ENCODE measurements around the gene TAF1.
"Not testable (repeated sequence)": the region's sequence is repeated elsewhere in the genome, so short reads cannot be mapped to it uniquely, and the experiment has no call there.

The TAF1 gene

DNA sequence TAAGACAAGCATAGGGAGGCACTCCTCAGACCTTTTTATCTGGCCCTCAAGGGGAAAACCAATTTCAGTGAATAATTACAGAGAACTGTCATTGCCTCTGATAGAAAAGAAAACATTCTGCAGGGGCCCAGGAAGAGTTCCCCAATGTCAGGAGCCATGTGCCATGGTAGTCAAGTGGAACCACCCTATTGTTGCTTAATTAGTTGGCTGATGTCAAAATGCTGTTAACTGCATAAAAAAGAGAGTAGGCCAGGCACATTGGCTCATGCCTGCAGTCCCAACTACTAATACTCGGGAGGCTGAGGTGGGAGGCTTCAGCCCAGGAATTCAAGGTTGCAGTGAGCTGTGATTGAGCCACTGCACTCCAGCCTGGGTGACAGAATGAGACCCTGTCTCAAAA is 138.2 kb downstream of the TAF1 start:
- DNase-seq, result peak; percentile 56 to 73

DNA sequence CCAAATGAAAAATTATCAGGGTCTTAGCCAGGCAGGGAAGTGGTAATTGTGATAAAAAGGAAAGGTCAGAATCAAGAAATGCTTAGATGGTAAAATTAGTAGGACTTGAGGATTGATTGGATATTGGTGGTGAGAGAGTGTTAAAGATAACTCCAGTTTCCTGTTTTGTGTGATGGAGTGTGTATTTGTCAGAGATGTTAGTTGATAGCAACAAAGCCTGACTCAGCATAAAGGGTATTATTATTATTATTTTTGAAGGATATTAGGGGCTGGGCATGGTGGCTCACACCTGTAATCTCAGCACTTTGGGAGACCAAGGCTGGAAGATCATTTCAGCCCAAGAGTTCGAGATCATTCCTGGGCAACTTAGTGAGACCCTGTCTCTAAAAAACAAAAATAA is 143.1 kb downstream of the TAF1 start:
- no peak for DNase-seq

DNA sequence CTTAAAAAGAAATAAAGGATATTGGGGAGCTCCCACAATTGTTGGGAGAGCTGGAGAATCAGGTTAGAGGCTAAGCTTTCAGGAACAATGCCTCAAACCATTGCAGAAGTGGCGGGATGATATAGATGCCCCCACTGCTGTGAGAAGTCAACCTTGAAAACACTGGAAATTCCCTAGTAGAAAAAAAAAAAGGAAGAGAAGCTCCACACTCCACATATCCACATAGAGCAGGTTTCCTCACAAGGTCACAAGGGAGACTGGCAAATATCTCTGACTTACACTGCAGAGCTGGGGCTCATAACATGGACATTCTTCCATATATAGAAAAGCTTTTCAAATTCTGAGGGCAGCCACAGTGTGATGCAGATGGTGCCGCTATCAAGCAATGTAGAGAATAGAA is 144.0 kb downstream of the TAF1 start:
- DNase-seq, result peak; percentile 14 to 40

DNA sequence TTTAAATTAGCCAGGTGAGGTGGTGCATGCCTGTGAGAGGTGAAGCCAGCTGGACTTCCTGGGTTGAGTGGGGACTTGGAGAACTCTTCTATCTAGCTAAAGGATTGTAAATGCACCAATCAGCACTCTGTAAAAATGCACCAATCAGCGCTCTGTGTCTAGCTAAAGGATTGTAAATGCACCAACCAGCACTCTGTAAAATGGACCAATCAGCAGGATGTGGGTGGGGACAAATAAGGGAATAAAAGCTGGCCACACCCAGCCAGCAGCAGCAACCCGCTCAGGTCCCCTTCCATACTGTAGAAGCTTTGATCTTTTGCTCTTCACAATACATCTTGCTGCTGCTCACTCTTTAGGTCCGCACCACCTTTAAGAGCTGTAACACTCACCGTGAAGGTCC is 147.6 kb downstream of the TAF1 start:
- not testable (repeated sequence) for DNase-seq

DNA sequence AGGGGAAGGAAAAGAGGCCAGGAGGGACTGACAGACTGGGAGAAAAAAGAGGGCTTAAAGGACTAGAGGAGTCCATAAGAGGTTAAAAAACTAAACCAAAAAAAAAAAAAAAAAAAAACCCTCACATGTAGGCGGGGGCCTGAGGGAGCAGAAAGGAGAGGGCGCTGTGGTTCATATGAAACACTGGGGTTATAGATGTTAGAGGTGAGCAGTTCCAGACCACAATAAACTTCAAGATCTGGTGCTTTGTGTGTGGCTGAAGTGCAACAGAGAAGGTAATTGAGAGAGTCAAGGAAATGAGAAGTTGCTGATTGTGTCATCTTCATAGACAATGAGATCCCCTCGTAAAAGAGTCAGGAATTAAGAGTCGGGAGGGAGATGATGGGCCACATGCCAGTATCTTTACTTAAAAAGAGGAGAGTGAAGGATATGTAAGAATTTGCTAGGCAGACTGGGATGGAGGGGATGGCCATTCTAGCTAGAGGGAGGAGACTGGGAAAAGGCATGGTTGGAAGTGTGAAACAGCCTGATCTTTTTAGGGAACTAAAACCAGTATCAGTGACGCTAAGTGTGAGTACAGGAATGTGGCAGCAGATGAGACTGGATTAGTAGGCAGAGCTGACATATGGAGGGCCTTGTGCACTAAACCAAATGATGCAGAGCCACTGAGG is 148.3 kb downstream of the TAF1 start:
- no peak for DNase-seq

DNA sequence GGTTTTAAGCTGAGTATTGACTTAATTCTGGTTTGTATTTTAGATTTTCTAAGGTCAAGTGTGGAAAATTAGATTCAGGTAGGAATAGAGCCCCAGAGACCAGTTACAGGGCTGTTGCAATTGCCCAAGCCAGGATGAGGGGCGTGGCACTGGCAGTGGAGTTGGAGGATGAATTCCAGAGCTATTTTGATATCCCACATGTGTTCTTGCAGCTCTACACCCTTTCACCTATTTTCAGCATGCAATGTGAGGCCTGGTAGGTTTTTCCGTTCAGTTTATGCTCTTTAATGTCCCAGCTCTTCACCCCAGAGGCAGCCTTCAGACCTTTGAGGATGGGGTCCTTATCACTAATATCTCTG is 148.9 kb downstream of the TAF1 start:
- DNase-seq, result no peak

All from inflammatory macrophage (primary cell).